Upper lobe of right lung (tissue), 1 donor: Measurements from ENCODE around the gene DIRAS2. TPM values are rescaled to one million over a fixed set of nuclear protein-coding genes. Genes with fewer than 3 reads are reported as not detected.

Experiments
- ATAC-seq: fragments of 200-7000 bp; cut with Tn5 transposase; one replicate; pipeline ENCODE4 v1.9.1; 2020; ENCODE audit warnings: mild to moderate bottlenecking, moderate library complexity
- DNase-seq: peaks from one replicate; pipeline ENCODE4 v3.0.0-alpha.2; 2020
- H3K27ac ChIP-seq: fragments of 200-600 bp; one replicate; pipeline ENCODE4 v1.8.0; 2022
- H3K27me3 ChIP-seq: fragments of 200-600 bp; one replicate; pipeline ENCODE4 v1.8.0; 2022; ENCODE audit warnings: mild to moderate bottlenecking
- H3K36me3 ChIP-seq: fragments of 200-600 bp; one replicate; pipeline ENCODE4 v1.8.0; 2022
- H3K4me1 ChIP-seq: fragments of 200-600 bp; one replicate; pipeline ENCODE4 v1.8.0; 2022
- H3K4me3 ChIP-seq: fragments of 200-600 bp; one replicate; pipeline ENCODE4 v1.8.0; 2022; ENCODE audit warnings: mild to moderate bottlenecking
- H3K9me3 ChIP-seq: fragments of 200-600 bp; one replicate; pipeline ENCODE4 v1.8.0; 2022
- intact Hi-C: fragments of 100-400 bp; cut with DNase I; formaldehyde crosslinking; loops from one replicate; pipeline ENCODE4 v1.11.0; 2022
- total RNA-seq: library from RNA; stranded (reverse); fragmentation: NEBNext Ultra II Directional; extraction: Animal tissue kit (Norgen Biotek cat#: 25700); gene quantifications from one replicate; pipeline ENCODE4 v1.2.1, GENCODE V29; 2021
- TF ChIP-seq, protein P1 (sequence below): fragments of 200-600 bp; IDR thresholded peaks from one replicate; pipeline ENCODE4 v1.8.0; 2022; ENCODE audit warnings: antibody characterized with exemption
- donor health status: DM: no; HTN: yes; CAD: no; lungs with severe emphysema.

DIRAS2 gene
- total RNA-seq, 1 donor from 2014 or later = not detected

DNA sequence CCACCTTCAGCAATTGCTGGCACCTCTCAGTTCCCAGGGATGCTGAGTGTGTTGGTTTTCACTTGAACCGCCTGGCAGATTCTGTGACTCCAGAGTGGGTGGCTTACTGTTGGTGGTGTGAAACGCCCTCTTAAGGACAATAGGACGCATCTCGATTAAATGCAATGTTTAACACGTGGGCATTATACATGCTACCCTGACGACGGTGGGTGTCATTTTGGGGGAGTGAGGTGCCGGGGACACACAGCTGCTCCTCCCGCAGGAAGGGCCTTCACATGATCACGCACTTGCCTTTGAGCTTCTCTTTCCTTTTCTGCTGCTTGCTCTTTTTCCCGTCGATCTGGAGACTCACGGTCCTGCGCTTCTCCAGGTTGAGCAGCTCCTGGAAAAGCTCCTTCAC is 29.7 kb downstream of the DIRAS2 start:
- Histone ChIP-seq H3K27ac (no peak overlapping the region), H3K36me3 (no peaks in the 10 kb centered on the region), H3K4me1 (no peaks in the 10 kb centered on the region), H3K9me3 (no peaks in the 10 kb centered on the region), H3K4me3 (no peak overlapping the region), H3K27me3 (no peaks in the 10 kb centered on the region)
- TF ChIP-seq, protein P1, sequence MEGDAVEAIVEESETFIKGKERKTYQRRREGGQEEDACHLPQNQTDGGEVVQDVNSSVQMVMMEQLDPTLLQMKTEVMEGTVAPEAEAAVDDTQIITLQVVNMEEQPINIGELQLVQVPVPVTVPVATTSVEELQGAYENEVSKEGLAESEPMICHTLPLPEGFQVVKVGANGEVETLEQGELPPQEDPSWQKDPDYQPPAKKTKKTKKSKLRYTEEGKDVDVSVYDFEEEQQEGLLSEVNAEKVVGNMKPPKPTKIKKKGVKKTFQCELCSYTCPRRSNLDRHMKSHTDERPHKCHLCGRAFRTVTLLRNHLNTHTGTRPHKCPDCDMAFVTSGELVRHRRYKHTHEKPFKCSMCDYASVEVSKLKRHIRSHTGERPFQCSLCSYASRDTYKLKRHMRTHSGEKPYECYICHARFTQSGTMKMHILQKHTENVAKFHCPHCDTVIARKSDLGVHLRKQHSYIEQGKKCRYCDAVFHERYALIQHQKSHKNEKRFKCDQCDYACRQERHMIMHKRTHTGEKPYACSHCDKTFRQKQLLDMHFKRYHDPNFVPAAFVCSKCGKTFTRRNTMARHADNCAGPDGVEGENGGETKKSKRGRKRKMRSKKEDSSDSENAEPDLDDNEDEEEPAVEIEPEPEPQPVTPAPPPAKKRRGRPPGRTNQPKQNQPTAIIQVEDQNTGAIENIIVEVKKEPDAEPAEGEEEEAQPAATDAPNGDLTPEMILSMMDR = no peak
- intact Hi-C loops = no loop called here
- ATAC-seq = no peak
- DNase-seq = no peak

DNA sequence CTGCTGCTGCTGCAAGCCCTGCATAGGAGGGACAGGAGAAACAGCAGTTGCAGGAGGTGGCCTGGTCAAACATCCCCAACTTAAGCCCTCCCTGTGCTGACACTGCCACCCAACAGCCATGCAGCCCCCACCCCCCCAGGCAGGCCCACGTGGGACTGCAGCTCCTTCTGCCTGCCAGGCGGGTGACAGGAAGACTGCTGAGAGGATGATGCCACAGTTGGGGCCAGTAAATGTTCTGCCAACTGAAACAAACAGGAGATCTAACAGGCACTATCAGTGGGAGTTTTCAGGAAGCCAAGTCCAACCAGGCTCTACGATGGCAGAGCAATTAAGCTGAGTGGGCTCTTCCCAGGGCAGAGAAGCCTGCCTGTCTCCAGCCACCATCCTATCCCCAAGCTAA is 31.1 kb downstream of the DIRAS2 start:
- TF ChIP-seq, protein P1 = no peak
- Histone ChIP-seq H3K36me3 (no peaks in the 10 kb centered on the region), H3K27ac (no peak overlapping the region), H3K9me3 (no peaks in the 10 kb centered on the region), H3K27me3 (no peaks in the 10 kb centered on the region), H3K4me3 (no peak overlapping the region), H3K4me1 (no peaks in the 10 kb centered on the region)
- ATAC-seq (no peak), DNase-seq (no peak)
- intact Hi-C loops = no loop called here

DNA sequence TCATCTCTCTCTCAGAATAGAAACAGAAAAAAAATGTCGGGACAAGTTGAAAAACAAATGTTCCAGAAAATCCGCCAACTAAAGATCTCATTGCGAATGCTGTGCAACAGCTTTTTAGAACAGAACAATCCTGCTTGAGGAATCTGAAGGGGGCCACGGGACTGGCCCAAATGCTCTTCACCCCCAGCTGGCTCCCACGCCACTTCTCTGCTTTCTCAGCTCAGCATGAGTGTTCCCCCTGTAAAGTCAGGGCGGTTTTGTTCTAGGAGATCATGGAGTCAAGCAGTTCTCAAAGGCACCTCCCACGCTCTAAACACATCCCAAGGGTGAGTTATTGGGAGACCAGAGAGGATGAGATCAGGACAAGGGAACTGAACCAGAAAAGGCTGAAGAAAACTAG is 31.5 kb downstream of the DIRAS2 start:
- TF ChIP-seq, protein P1 = no peak
- Histone ChIP-seq H3K4me1 (no peaks in the 10 kb centered on the region), H3K27ac (no peak overlapping the region), H3K4me3 (no peak overlapping the region), H3K9me3 (no peaks in the 10 kb centered on the region), H3K27me3 (no peaks in the 10 kb centered on the region), H3K36me3 (no peaks in the 10 kb centered on the region)
- intact Hi-C loops = no loop called here
- ATAC-seq = no peak
- no peak for DNase-seq

DNA sequence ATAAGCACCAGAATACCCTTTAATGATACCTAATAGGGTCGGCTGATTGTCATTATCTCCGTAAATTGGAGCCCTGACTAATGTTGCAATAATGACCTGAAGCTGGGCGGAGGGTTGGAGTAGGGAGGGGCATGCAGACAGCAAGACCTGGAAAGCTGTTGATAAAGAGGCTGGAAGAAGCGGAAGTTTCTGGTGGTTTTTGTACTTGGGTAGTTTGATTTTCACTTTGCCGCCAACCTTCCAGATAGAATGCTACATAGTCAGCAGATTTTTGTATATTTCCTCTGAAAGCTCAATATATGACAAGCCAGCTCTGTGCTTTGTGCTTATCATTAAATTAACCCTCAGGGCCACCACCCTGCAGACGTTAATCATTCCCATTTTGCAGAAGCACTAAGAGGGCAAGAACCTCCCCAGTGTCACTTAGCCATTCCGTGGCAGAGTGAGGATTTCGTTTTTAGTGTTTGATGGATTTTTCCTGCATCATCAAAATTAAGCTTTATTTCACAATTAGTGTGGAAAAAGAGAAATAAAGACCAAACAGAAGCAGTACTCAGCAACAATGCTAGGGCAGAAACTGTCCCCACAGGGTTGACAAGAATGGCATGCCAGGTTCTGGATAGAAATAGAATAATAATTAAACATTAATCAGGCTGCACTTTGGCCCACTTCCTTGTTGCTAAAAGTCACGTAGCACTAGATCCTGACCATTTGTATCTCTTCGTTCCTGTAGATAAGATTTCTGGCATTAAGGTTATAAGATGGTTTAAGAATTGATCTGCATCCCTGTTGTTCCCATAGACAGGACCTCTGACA is 34.7 kb downstream of the DIRAS2 start:
- TF ChIP-seq, protein P1 = no peak
- Histone ChIP-seq H3K4me3 (no peak overlapping the region), H3K27me3 (peaks cover 5% of the 10 kb centered on the region), H3K4me1 (no peaks in the 10 kb centered on the region), H3K27ac (no peak overlapping the region), H3K36me3 (no peaks in the 10 kb centered on the region), H3K9me3 (no peaks in the 10 kb centered on the region)
- ATAC-seq (no peak), DNase-seq (no peak)
- intact Hi-C loops = no loop called here

DNA sequence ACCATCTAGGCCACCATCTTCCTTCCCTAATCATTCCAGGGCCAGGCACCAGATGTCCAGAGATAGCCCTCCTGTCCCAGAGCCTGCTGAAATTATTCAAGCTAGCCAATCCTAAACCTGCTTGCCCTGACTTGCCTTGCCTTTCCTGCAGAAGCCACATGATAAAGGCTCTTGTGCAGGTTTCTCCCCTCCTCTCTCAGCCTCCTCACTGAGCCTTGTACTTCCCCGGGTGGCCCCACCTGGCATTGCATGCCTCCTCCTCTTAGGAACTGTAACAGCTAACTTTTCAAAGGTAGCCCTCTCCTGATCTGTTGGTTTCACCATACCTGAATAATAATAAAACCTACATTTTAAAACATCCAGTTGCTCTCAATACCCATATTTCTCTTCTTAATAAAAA is 42.6 kb downstream of the DIRAS2 start:
- no peak overlapping the region for H3K27ac ChIP-seq
- TF ChIP-seq, protein P1 = no peak
- no peak for ATAC-seq
- H3K27me3 ChIP-seq = peaks cover 8% of the 10 kb centered on the region
- H3K4me1 ChIP-seq = no peaks in the 10 kb centered on the region
- H3K4me3 ChIP-seq = no peak overlapping the region
- no peaks in the 10 kb centered on the region for H3K9me3 ChIP-seq
- no peaks in the 10 kb centered on the region for H3K36me3 ChIP-seq
- DNase-seq = no peak
- intact Hi-C loops = no loop called here
